Neuronal stem cell (in vitro differentiated cells): Measurements from ENCODE around the gene GAPDHS.

ENCODE experiments used
- DNase-seq: peaks from one replicate; pipeline ENCODE4 v3.0.0-alpha.2; 2013; ENCODE audit warnings: low spot score
- H2AFZ ChIP-seq: one replicate; pipeline ENCODE4 v1.6.1; 2013; ENCODE audit warnings: mild to moderate bottlenecking, low read length, inconsistent platforms
- H2AK5ac ChIP-seq: 2 replicates; pipeline ENCODE4 v1.6.1; 2013; ENCODE audit warnings: low read depth, mild to moderate bottlenecking, inconsistent platforms, low read length, moderate library complexity, mixed read lengths
- H2BK120ac ChIP-seq: 2 replicates; pipeline ENCODE4 v1.6.1; 2013; ENCODE audit warnings: low read depth, mild to moderate bottlenecking, inconsistent platforms, low read length, moderate library complexity, mixed read lengths
- H2BK12ac ChIP-seq: one replicate; pipeline ENCODE4 v1.6.1; 2013; ENCODE audit warnings: low read length, inconsistent platforms
- H2BK15ac ChIP-seq: 2 replicates; pipeline ENCODE4 v1.6.1; 2013; ENCODE audit warnings: mild to moderate bottlenecking, low read length, inconsistent platforms, mixed read lengths
- H2BK5ac ChIP-seq: one replicate; pipeline ENCODE4 v1.6.1; 2013; ENCODE audit warnings: inconsistent platforms, mild to moderate bottlenecking, low read length, moderate library complexity
- H3K14ac ChIP-seq: one replicate; pipeline ENCODE4 v1.6.1; 2013; ENCODE audit warnings: low read length, inconsistent platforms
- H3K18ac ChIP-seq: 2 replicates; pipeline ENCODE4 v1.6.1; 2013; ENCODE audit warnings: low read length, inconsistent platforms
- H3K23ac ChIP-seq: 2 replicates; pipeline ENCODE4 v1.6.1; 2013; ENCODE audit warnings: low read depth, mild to moderate bottlenecking, mixed read lengths, low read length, inconsistent platforms; ENCODE audit not compliant: poor library complexity
- H3K27ac ChIP-seq: replicated peaks from 3 replicates; pipeline ENCODE4 v1.5.1; 2013; ENCODE audit warnings: low read length, inconsistent platforms
- H3K27me3 ChIP-seq, 3 experiments: 2 replicates each; pipeline ENCODE4 v1.6.1; 2013; ENCODE audit warnings: low read length in 3 of 3, mild to moderate bottlenecking in 2 of 3, inconsistent platforms in 1 of 3, low read depth in 1 of 3, mixed read lengths in 1 of 3, moderate library complexity in 1 of 3; ENCODE audit not compliant: control insufficient read depth in 3 of 3, insufficient read depth in 3 of 3
- H3K36me3 ChIP-seq, 2 donors: replicated peaks in 1 of 2; 2 replicates each; pipeline ENCODE4 v1.6.1; 2013; ENCODE audit warnings: low read length in 2 of 2; ENCODE audit not compliant: control insufficient read depth in 2 of 2, insufficient read depth in 2 of 2
- H3K4ac ChIP-seq: 2 replicates; pipeline ENCODE4 v1.6.1; 2013; ENCODE audit warnings: inconsistent platforms, mild to moderate bottlenecking, low read length, moderate library complexity
- H3K4me1 ChIP-seq, 2 donors: 1 replicate in 1 of 2; 2 replicates in 1 of 2; pipeline ENCODE4 v1.6.1; 2013; ENCODE audit warnings: low read length in 2 of 2, low read depth in 1 of 2; ENCODE audit not compliant: control insufficient read depth in 2 of 2, insufficient read depth in 1 of 2
- H3K4me2 ChIP-seq: one replicate; pipeline ENCODE4 v1.6.1; 2013; ENCODE audit warnings: mild to moderate bottlenecking, low read length, inconsistent platforms; ENCODE audit not compliant: insufficient read depth, poor library complexity, severe bottlenecking
- H3K4me3 ChIP-seq, 2 donors: 2 replicates each; pipeline ENCODE4 v1.5.1; 2013; ENCODE audit warnings: low read length in 2 of 2, mild to moderate bottlenecking in 2 of 2, inconsistent platforms in 1 of 2, moderate library complexity in 1 of 2
- H3K79me1 ChIP-seq: one replicate; pipeline ENCODE4 v1.6.1; 2013; ENCODE audit warnings: low read depth, mild to moderate bottlenecking, inconsistent platforms, low read length, moderate library complexity
- H3K9ac ChIP-seq: one replicate; pipeline ENCODE4 v1.6.1; 2013; ENCODE audit warnings: mild to moderate bottlenecking, low read depth, low read length, inconsistent platforms; ENCODE audit not compliant: poor library complexity
- H3K9me3 ChIP-seq, 2 donors: replicated peaks in 1 of 2; 2 replicates each; pipeline versions ENCODE3 to v1.6.1; 2013; ENCODE audit warnings: low read length in 2 of 2, mild to moderate bottlenecking in 2 of 2, inconsistent platforms in 1 of 2, low read depth in 1 of 2, mixed read lengths in 1 of 2, moderate library complexity in 1 of 2; ENCODE audit not compliant: control insufficient read depth in 2 of 2, insufficient read depth in 1 of 2
- H4K8ac ChIP-seq: one replicate; pipeline ENCODE4 v1.6.1; 2013; ENCODE audit warnings: low read depth, mild to moderate bottlenecking, inconsistent platforms, low read length, moderate library complexity
- H4K91ac ChIP-seq: one replicate; pipeline ENCODE4 v1.6.1; 2013; ENCODE audit warnings: low read length, low read depth, mild to moderate bottlenecking, inconsistent platforms; ENCODE audit not compliant: poor library complexity
- WGBS, 2 donors: extraction: QIAGEN DNeasy Blood & Tissue Kit; methylation state at CpG; one replicate each; pipeline ENCODE4 v1.1.7; 2013; ENCODE audit warnings: missing lambda C conversion rate in 2 of 2, mixed read lengths in 1 of 2; ENCODE audit not compliant: insufficient read length in 2 of 2, insufficient replicate concordance in 1 of 2; ENCODE audit errors: extremely low coverage in 2 of 2; 5-methylcytosine and 5-hydroxymethylcytosine counted together

GAPDHS gene

GRCh38 chr19:35544110-35544802, 11.0 kb downstream of the GAPDHS start:
- H3K27ac ChIP-seq, result no peak overlapping the region

GRCh38 chr19:35545001-35545854, 12.0 kb downstream of the GAPDHS start, which contains the start of gene TMEM147:
TSS of gene TMEM147 (plus strand) at chr19:35545626. CDS start at chr19:35545740, 114 bp downstream.
- H3K27me3 ChIP-seq, result no peaks in the 10 kb centered on the region
- peaks cover 5 to 8% of the 10 kb centered on the region in 2 donors for H3K4me1 ChIP-seq
- H3K79me1 ChIP-seq, result peaks cover 7% of the 10 kb centered on the region
- no peak within 1 kb of the TSS for H2BK15ac ChIP-seq
- H4K8ac ChIP-seq, result no peak within 1 kb of the TSS
- no CpG with 5 or more reads among the region's 85 CpGs for WGBS, 2 donors
- peak within 1 kb of the TSS; percentile 82 for H3K23ac ChIP-seq
- H3K4ac ChIP-seq, result no peak within 1 kb of the TSS
- H2BK5ac ChIP-seq, result peak within 1 kb of the TSS; percentile 89
- H3K4me3 ChIP-seq, result peak within 1 kb of the TSS; percentile 71 to 97
- H3K36me3 ChIP-seq, result peaks cover 18 to 50% of the 10 kb centered on the region in 2 donors
- H3K27ac ChIP-seq, result no peak within 1 kb of the TSS
- DNase-seq, result peak; percentile 81
- peak within 1 kb of the TSS; percentile 59 for H3K14ac ChIP-seq
- peak within 1 kb of the TSS; percentile 98 for H2AFZ ChIP-seq
- H4K91ac ChIP-seq, result no peak within 1 kb of the TSS
- peak within 1 kb of the TSS; percentile 92 for H3K18ac ChIP-seq
- H3K9me3 ChIP-seq, result peaks cover 0 to 2% of the 10 kb centered on the region in 2 donors
- H2BK120ac ChIP-seq, result peak within 1 kb of the TSS; percentile 84
- H3K4me2 ChIP-seq, result peak within 1 kb of the TSS; percentile 69
- H3K9ac ChIP-seq, result peak within 1 kb of the TSS; percentile 95
- peak within 1 kb of the TSS; percentile 4 for H2AK5ac ChIP-seq
- H2BK12ac ChIP-seq, result no peak within 1 kb of the TSS

More at GRCh38 chr19:35544110-35544802, 11.0 kb downstream of the GAPDHS start:
- peak overlapping the region; percentile 61 for H3K4me2 ChIP-seq
- peaks cover 18 to 46% of the 10 kb centered on the region in 2 donors for H3K36me3 ChIP-seq
- no peak overlapping the region for H2BK12ac ChIP-seq
- peak overlapping the region; percentile 54 for H2BK5ac ChIP-seq
- no peak overlapping the region for H4K8ac ChIP-seq
- H3K4ac ChIP-seq, result no peak overlapping the region
- H3K9ac ChIP-seq, result no peak overlapping the region
- peaks cover 5 to 8% of the 10 kb centered on the region in 2 donors for H3K4me1 ChIP-seq
- H4K91ac ChIP-seq, result no peak overlapping the region
- H3K27me3 ChIP-seq, result no peaks in the 10 kb centered on the region
- DNase-seq, result no peak
- peak overlapping the region; percentile 71 to 97 for H3K4me3 ChIP-seq
- no peak overlapping the region for H3K18ac ChIP-seq
- H3K79me1 ChIP-seq, result peaks cover 7% of the 10 kb centered on the region
- H2BK15ac ChIP-seq, result no peak overlapping the region
- H2BK120ac ChIP-seq, result no peak overlapping the region
- H3K14ac ChIP-seq, result no peak overlapping the region
- H3K23ac ChIP-seq, result no peak overlapping the region
- WGBS, 2 donors, result no CpG with 5 or more reads among the region's 3 CpGs
- H2AFZ ChIP-seq, result peak overlapping the region; percentile 98
- H3K9me3 ChIP-seq, result peaks cover 0 to 2% of the 10 kb centered on the region in 2 donors
- H2AK5ac ChIP-seq, result no peak overlapping the region

- peaks cover 7% of the 10 kb centered on the region for H3K79me1 ChIP-seq
- peak overlapping the region; percentile 82 for H3K23ac ChIP-seq
- no peak overlapping the region for H3K27ac ChIP-seq
- peak overlapping the region; percentile 69 for H3K4me2 ChIP-seq
- peaks cover 5 to 8% of the 10 kb centered on the region in 2 donors for H3K4me1 ChIP-seq
- peak overlapping the region; percentile 89 for H2BK5ac ChIP-seq
- peak overlapping the region; percentile 88 for H3K18ac ChIP-seq
- peak overlapping the region; percentile 95 for H3K9ac ChIP-seq
- H2AFZ ChIP-seq, result peak overlapping the region; percentile 98
- no CpG with 5 or more reads among the region's 27 CpGs for WGBS, 2 donors
- no peak overlapping the region for H2AK5ac ChIP-seq
- H3K4me3 ChIP-seq, result peak overlapping the region; percentile 71 to 97
- no peak for DNase-seq
- no peak overlapping the region for H3K4ac ChIP-seq
- no peak overlapping the region for H2BK15ac ChIP-seq
- no peak overlapping the region for H4K8ac ChIP-seq
- no peak overlapping the region for H4K91ac ChIP-seq
- H2BK12ac ChIP-seq, result no peak overlapping the region
- peak overlapping the region; percentile 59 for H3K14ac ChIP-seq
- no peaks in the 10 kb centered on the region for H3K27me3 ChIP-seq
- no peak overlapping the region for H2BK120ac ChIP-seq
- H3K36me3 ChIP-seq, result peaks cover 21 to 45% of the 10 kb centered on the region in 2 donors
- H3K9me3 ChIP-seq, result peaks cover 0 to 2% of the 10 kb centered on the region in 2 donors
These were observed 12.7 kb downstream of the GAPDHS start for GRCh38 chr19:35545855-35546381.
